ENCODE measurements around the gene FBXL7.

GRCh38 chr5:15474143-15474719 lies 25.7 kb upstream of the FBXL7 start:
- TF ChIP-seq CTCF (IDR thresholded peaks at IDR 0.05; ENCODE audit: insufficient read depth, low read length, poor library complexity, severe bottlenecking) (no peak), EZH2phosphoT487 (conservative IDR thresholded peaks at IDR 0.05; ENCODE audit: low read length) (no peak)
